Fibroblast of skin of abdomen (primary cell): Measurements from ENCODE around the gene PTDSS2.

Source experiments
- DNase-seq: peaks from one replicate; pipeline ENCODE4 v3.0.0-alpha.2; 2013

PTDSS2 gene

GRCh38 chr11:533586-534395 lies 83.7 kb downstream of the PTDSS2 start:
- DNase-seq = no peak

GRCh38 chr11:534396-535209 lies 84.5 kb downstream of the PTDSS2 start:
- DNase-seq = no peak

- no peak for DNase-seq
Measured at GRCh38 chr11:535210-535518, 85.1 kb downstream of the PTDSS2 start.

GRCh38 chr11:535519-536454 lies 85.7 kb downstream of the PTDSS2 start, which contains the start of gene HRAS:
Gene HRAS (minus strand): TSS chr11:535576.
- peak; percentile 94 for DNase-seq

GRCh38 chr11:536841-537621 lies 87.0 kb downstream of the PTDSS2 start, which contains the start of gene LRRC56:
Gene LRRC56 (plus strand): TSS chr11:537527. CDS start chr11:540685, 3,158 bp downstream.
- DNase-seq = peak; percentile 74

- no peak for DNase-seq
Measured at GRCh38 chr11:537622-538430, 87.7 kb downstream of the PTDSS2 start.

- DNase-seq = no peak
Measured at GRCh38 chr11:538431-539051, 88.5 kb downstream of the PTDSS2 start.

- DNase-seq = no peak
Measured at GRCh38 chr11:539971-540481, 89.9 kb downstream of the PTDSS2 start.
